H9 (cell line): ENCODE measurements around the gene CNOT9. TPM values are rescaled to one million over a fixed set of nuclear protein-coding genes. Genes with fewer than 3 reads are reported as not detected.
A peak's percentile ranks its signal among the peaks of the same experiment; 100 is the strongest.

Experiments used
- DNase-seq: peaks from one replicate; pipeline ENCODE4 v3.0.0-alpha.2; 2017
- H2AFZ ChIP-seq: one replicate; pipeline ENCODE4 v1.6.1; 2013; ENCODE audit warnings: mild to moderate bottlenecking, low read length, control low read depth, moderate library complexity
- H2AK5ac ChIP-seq: 2 replicates; pipeline ENCODE4 v1.6.1; 2013; ENCODE audit warnings: low read length, control low read depth, mixed read lengths; ENCODE audit not compliant: insufficient read length
- H2BK120ac ChIP-seq: one replicate; pipeline ENCODE4 v1.6.1; 2013; ENCODE audit warnings: low read depth, mild to moderate bottlenecking, low read length, control low read depth, inconsistent platforms; ENCODE audit not compliant: poor library complexity, severe bottlenecking
- H2BK12ac ChIP-seq: 2 replicates; pipeline ENCODE4 v1.6.1; 2013; ENCODE audit warnings: low read length, control low read depth, mixed read lengths, low read depth; ENCODE audit not compliant: insufficient read length
- H2BK15ac ChIP-seq: 2 replicates; pipeline ENCODE4 v1.6.1; 2013; ENCODE audit warnings: low read depth, low read length, control low read depth
- H2BK20ac ChIP-seq: one replicate; pipeline ENCODE4 v1.6.1; 2013; ENCODE audit warnings: low read depth, mild to moderate bottlenecking, low read length, control low read depth, inconsistent platforms; ENCODE audit not compliant: poor library complexity, severe bottlenecking
- H2BK5ac ChIP-seq: 2 replicates; pipeline ENCODE4 v1.6.1; 2013; ENCODE audit warnings: low read length, control low read depth, mixed read lengths; ENCODE audit not compliant: insufficient read length
- H3K14ac ChIP-seq: 2 replicates; pipeline ENCODE4 v1.6.1; 2013; ENCODE audit warnings: low read length, control low read depth; ENCODE audit not compliant: insufficient read depth
- H3K18ac ChIP-seq: 2 replicates; pipeline ENCODE4 v1.6.1; 2013; ENCODE audit warnings: low read depth, mild to moderate bottlenecking, mixed read lengths, low read length, control low read depth; ENCODE audit not compliant: insufficient read length
- H3K23ac ChIP-seq: 2 replicates; pipeline ENCODE4 v1.6.1; 2013; ENCODE audit warnings: low read length, control low read depth, mixed read lengths, low read depth; ENCODE audit not compliant: insufficient read length
- H3K23me2 ChIP-seq: 2 replicates; pipeline ENCODE4 v1.6.1; 2013; ENCODE audit warnings: low read depth, mild to moderate bottlenecking, mixed read lengths, low read length, control low read depth; ENCODE audit not compliant: insufficient read length, poor library complexity, severe bottlenecking
- H3K27ac ChIP-seq: 2 replicates; pipeline ENCODE4 v1.5.1; 2013; ENCODE audit warnings: low read length, control low read depth, mixed read lengths, low read depth; ENCODE audit not compliant: insufficient read length
- H3K27me3 ChIP-seq: 2 replicates; pipeline ENCODE4 v1.6.1; 2013; ENCODE audit warnings: low read length, control low read depth, inconsistent platforms; ENCODE audit not compliant: insufficient read depth
- H3K4ac ChIP-seq: 2 replicates; pipeline ENCODE4 v1.6.1; 2013; ENCODE audit warnings: low read depth, mild to moderate bottlenecking, control low read depth, inconsistent platforms, low read length, moderate library complexity
- H3K4me1 ChIP-seq: 2 replicates; pipeline ENCODE4 v1.6.1; 2013; ENCODE audit warnings: low read length, control low read depth, inconsistent platforms; ENCODE audit not compliant: insufficient read depth
- H3K4me2 ChIP-seq: 2 replicates; pipeline ENCODE4 v1.6.1; 2013; ENCODE audit warnings: low read length, control low read depth, mixed read lengths; ENCODE audit not compliant: insufficient read length, insufficient read depth
- H3K56ac ChIP-seq: 2 replicates; pipeline ENCODE4 v1.6.1; 2013; ENCODE audit warnings: low read depth, mild to moderate bottlenecking, mixed read lengths, low read length, control low read depth; ENCODE audit not compliant: insufficient read length
- H3K79me1 ChIP-seq: 2 replicates; pipeline ENCODE4 v1.6.1; 2013; ENCODE audit warnings: low read depth, mild to moderate bottlenecking, moderate library complexity, low read length, control low read depth, inconsistent platforms; ENCODE audit not compliant: insufficient read depth, poor library complexity, severe bottlenecking
- H3K79me2 ChIP-seq: 2 replicates; pipeline ENCODE4 v1.6.1; 2013; ENCODE audit warnings: low read length, control low read depth, inconsistent platforms; ENCODE audit not compliant: insufficient read depth
- H3K9ac ChIP-seq: 2 replicates; pipeline ENCODE4 v1.6.1; 2013; ENCODE audit warnings: low read length, control low read depth, mixed read lengths; ENCODE audit not compliant: insufficient read length; ENCODE audit errors: extremely low read depth
- H3K9me3 ChIP-seq: one replicate; pipeline ENCODE4 v1.6.1; 2013; ENCODE audit warnings: low read depth, low read length, inconsistent platforms; ENCODE audit not compliant: control insufficient read depth
- H3T11ph ChIP-seq: one replicate; pipeline ENCODE4 v1.6.1; 2013; ENCODE audit warnings: mild to moderate bottlenecking, low read length, control low read depth, inconsistent platforms
- H4K20me1 ChIP-seq: one replicate; pipeline ENCODE4 v1.6.1; 2013; ENCODE audit not compliant: control insufficient read depth, insufficient read length, insufficient read depth
- H4K5ac ChIP-seq: 2 replicates; pipeline ENCODE4 v1.6.1; 2013; ENCODE audit warnings: low read depth, mild to moderate bottlenecking, mixed read lengths, low read length, control low read depth; ENCODE audit not compliant: insufficient read length
- H4K8ac ChIP-seq: replicated peaks from 2 replicates; pipeline ENCODE4 v1.6.1; 2013; ENCODE audit warnings: low read length, control low read depth, mixed read lengths, low read depth; ENCODE audit not compliant: insufficient read length
- H4K91ac ChIP-seq: 2 replicates; pipeline ENCODE4 v1.6.1; 2013; ENCODE audit warnings: low read depth, mild to moderate bottlenecking, moderate library complexity, mixed read lengths, low read length, control low read depth; ENCODE audit not compliant: insufficient read length
- H3K27ac Mint-ChIP-seq, 3 experiments: 2 replicates in 2 of 3; 3 replicates in 1 of 3; pipeline ENCODE4 v1.8.0; 2020 to 2021; ENCODE audit warnings: mixed read lengths in 3 of 3, mild to moderate bottlenecking in 1 of 3, moderate library complexity in 1 of 3
- H3K27me3 Mint-ChIP-seq: 2 replicates; pipeline ENCODE4 v1.8.0; 2021; ENCODE audit warnings: low read depth, mild to moderate bottlenecking, moderate library complexity, mixed read lengths
- H3K36me3 Mint-ChIP-seq, 3 experiments: 2 replicates in 2 of 3; 3 replicates in 1 of 3; pipeline ENCODE4 v1.8.0; 2020 to 2021; ENCODE audit warnings: low read depth in 3 of 3, mixed read lengths in 3 of 3; ENCODE audit not compliant: insufficient read depth in 1 of 3
- H3K4me1 Mint-ChIP-seq, 2 experiments: 2 replicates each; pipeline ENCODE4 v1.8.0; 2020; ENCODE audit warnings: mixed read lengths in 2 of 2
- H3K4me3 Mint-ChIP-seq, 2 experiments: 2 replicates in 1 of 2; 3 replicates in 1 of 2; pipeline ENCODE4 v1.8.0; 2020 to 2021; ENCODE audit warnings: mild to moderate bottlenecking in 2 of 2, mixed read lengths in 2 of 2, moderate library complexity in 1 of 2
- H3K9me3 Mint-ChIP-seq, 2 experiments: 2 replicates in 1 of 2; 3 replicates in 1 of 2; pipeline ENCODE4 v1.8.0; 2020; ENCODE audit warnings: mild to moderate bottlenecking in 2 of 2, mixed read lengths in 2 of 2, moderate library complexity in 1 of 2
- CTCF ChIP-seq: fragments of 200-600 bp; sonication (generic); conservative IDR thresholded peaks from 3 replicates; pipeline ENCODE4 v1.8.0; 2021; ENCODE audit warnings: antibody characterized with exemption, mild to moderate bottlenecking
- WGBS: extraction: QIAGEN DNeasy Blood & Tissue Kit; methylation state at CpG from one replicate; pipeline ENCODE4 v1.1.7; 2013; ENCODE audit warnings: missing lambda C conversion rate, low lambda C conversion rate, mixed read lengths; ENCODE audit not compliant: insufficient read length; ENCODE audit errors: extremely low coverage; 5-methylcytosine and 5-hydroxymethylcytosine counted together
- total RNA-seq: library from RNA; stranded (reverse); gene quantifications from 2 replicates; pipeline ENCODE4 v1.2.1, GENCODE V29; 2021

Gene CNOT9
- total RNA-seq, 1 experiment from 2014 or later, result 91.2 TPM

DNA sequence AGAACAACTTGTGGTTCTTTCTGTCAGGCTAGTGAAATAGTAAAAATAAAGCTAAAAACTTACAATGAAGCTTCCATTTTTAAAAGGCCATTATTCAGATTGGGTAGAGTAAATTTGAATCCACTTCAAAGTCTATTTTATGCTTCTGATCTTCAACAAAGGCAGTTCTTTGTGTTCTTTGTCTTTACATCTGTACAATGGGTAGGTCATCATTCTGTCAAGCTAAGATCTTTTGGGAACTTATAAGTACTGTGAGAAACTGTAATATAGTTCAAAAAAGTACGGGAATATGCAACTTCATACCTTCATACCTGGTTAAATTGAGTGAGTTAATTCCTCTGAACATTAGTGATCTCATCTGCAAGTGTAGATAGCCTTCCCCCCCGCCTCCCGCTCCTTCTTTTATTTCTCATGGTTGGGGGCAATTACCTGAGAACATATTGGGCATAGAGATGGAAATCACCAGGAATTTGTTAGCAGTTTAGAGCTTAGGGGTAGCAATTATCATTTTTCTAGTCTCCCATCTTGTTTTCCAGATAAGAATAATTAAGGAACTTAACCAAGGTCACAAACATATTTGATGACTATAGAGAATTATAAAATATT, 9.7 kb downstream of the CNOT9 start:
- no CpG with 5 or more reads among the region's 3 CpGs for WGBS
- H3K14ac ChIP-seq, result no peak overlapping the region
- no peak overlapping the region for H2BK12ac ChIP-seq
- H2AK5ac ChIP-seq, result no peak overlapping the region
- H3K23ac ChIP-seq, result no peak overlapping the region
- no peak overlapping the region for H3K27ac ChIP-seq
- no peak overlapping the region for H2AFZ ChIP-seq
- no peaks in the 10 kb centered on the region for H4K20me1 ChIP-seq
- no peak overlapping the region for H3K4ac ChIP-seq
- no peak for TF ChIP-seq CTCF
- H4K5ac ChIP-seq, result no peak overlapping the region
- no peak overlapping the region for H3T11ph ChIP-seq
- H3K9me3 ChIP-seq, result no peaks in the 10 kb centered on the region
- H2BK120ac ChIP-seq, result no peak overlapping the region
- Mint-ChIP-seq H3K4me3 (peak overlapping the region in 1 of 2 experiments; percentile 33; a peak in 3 of 5 replicates), H3K36me3 (peaks cover 20 to 51% (median 49%) of the 10 kb centered on the region in 3 experiments; a peak in 6 of 7 replicates), H3K27me3 (no peaks in the 10 kb centered on the region), H3K4me1 (peaks cover 26 to 37% of the 10 kb centered on the region in 2 experiments), H3K9me3 (no peaks in the 10 kb centered on the region), H3K27ac (peak overlapping the region in 2 of 3 experiments; percentile 1 to 55; a peak in 3 of 7 replicates)
- peaks cover 23% of the 10 kb centered on the region; the same call in 1 of the 2 replicates for H3K79me2 ChIP-seq
- H4K91ac ChIP-seq, result no peak overlapping the region
- no peak overlapping the region for H2BK15ac ChIP-seq
- H3K4me2 ChIP-seq, result no peak overlapping the region
- H3K18ac ChIP-seq, result no peak overlapping the region
- no peaks in the 10 kb centered on the region for H3K23me2 ChIP-seq
- no peak overlapping the region for H2BK20ac ChIP-seq
- no peak overlapping the region for H4K8ac ChIP-seq
- peaks cover 2% of the 10 kb centered on the region for H3K79me1 ChIP-seq
- H3K4me1 ChIP-seq, result peaks cover 9% of the 10 kb centered on the region
- no peak overlapping the region for H3K9ac ChIP-seq
- no peak for DNase-seq
- H3K27me3 ChIP-seq, result no peaks in the 10 kb centered on the region
- H3K56ac ChIP-seq, result no peak overlapping the region
- no peak overlapping the region for H2BK5ac ChIP-seq
